Measurements from ENCODE around the gene SERPINA4.

SERPINA4 gene

GRCh38 chr14:94615823-94616570 lies 54.8 kb downstream of the SERPINA4 start:
- DNase-seq (ENCODE audit: extremely low read depth, insufficient read length) = no peak

DNA sequence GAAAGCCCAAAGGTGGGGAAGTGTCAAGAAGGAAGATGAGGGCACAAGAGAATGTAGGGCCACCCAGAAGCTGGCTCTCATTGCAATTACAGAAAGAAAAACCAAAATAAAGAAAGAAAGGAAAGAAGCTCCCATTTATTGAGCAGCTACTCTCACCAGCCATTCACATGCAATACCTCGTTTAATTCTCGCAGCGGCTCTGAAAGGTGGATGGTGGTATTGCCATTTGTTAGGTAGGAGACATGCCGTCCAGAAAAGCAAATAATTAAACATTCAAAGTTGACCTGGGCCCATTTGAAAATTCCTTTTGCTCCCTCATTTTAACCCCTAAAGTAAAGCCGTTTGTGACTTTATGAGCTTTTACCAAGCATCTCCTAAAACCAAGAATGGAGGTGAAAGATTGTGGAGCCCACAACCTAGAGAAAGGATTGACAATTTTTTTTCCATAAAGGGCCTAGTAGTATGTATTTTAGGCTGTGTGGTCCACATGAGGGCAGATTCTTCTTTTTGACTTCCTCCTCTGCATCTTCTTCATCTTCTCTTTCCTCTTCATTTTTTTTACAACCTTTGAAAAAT lies 56.2 kb downstream of the SERPINA4 start:
- no peak for DNase-seq (ENCODE audit: extremely low read depth, insufficient read length)
- no peaks in the 10 kb centered on the region; the same call in none of the 2 replicates for H3K27me3 ChIP-seq (replicated peaks; ENCODE audit: control insufficient read depth, insufficient read depth, low read length)
- no peak overlapping the region for H3K4me3 ChIP-seq (replicated peaks; ENCODE audit: low read depth, low read length)
- H3K36me3 ChIP-seq (ENCODE audit: control insufficient read depth, insufficient read depth, low read length) = no peaks in the 10 kb centered on the region
- TF ChIP-seq, protein P1, sequence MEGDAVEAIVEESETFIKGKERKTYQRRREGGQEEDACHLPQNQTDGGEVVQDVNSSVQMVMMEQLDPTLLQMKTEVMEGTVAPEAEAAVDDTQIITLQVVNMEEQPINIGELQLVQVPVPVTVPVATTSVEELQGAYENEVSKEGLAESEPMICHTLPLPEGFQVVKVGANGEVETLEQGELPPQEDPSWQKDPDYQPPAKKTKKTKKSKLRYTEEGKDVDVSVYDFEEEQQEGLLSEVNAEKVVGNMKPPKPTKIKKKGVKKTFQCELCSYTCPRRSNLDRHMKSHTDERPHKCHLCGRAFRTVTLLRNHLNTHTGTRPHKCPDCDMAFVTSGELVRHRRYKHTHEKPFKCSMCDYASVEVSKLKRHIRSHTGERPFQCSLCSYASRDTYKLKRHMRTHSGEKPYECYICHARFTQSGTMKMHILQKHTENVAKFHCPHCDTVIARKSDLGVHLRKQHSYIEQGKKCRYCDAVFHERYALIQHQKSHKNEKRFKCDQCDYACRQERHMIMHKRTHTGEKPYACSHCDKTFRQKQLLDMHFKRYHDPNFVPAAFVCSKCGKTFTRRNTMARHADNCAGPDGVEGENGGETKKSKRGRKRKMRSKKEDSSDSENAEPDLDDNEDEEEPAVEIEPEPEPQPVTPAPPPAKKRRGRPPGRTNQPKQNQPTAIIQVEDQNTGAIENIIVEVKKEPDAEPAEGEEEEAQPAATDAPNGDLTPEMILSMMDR (IDR thresholded peaks at IDR 0.05; ENCODE audit: insufficient read depth, low read length, poor library complexity, severe bottlenecking) = no peak

More at GRCh38 chr14:94615823-94616570, 54.8 kb downstream of the SERPINA4 start:
- TF ChIP-seq, protein P1 (IDR thresholded peaks at IDR 0.05; ENCODE audit: insufficient read depth, low read length, poor library complexity, severe bottlenecking) = no peak
- Histone ChIP-seq H3K4me3 (replicated peaks; ENCODE audit: low read depth, low read length) (no peak overlapping the region), H3K27me3 (replicated peaks; ENCODE audit: control insufficient read depth, insufficient read depth, low read length) (no peaks in the 10 kb centered on the region; the same call in none of the 2 replicates), H3K36me3 (ENCODE audit: control insufficient read depth, insufficient read depth, low read length) (no peaks in the 10 kb centered on the region)

- TF ChIP-seq, protein P1 (IDR thresholded peaks at IDR 0.05; ENCODE audit: insufficient read depth, low read length, poor library complexity, severe bottlenecking) = no peak
- no peak for DNase-seq (ENCODE audit: extremely low read depth, insufficient read length)
- H3K4me3 ChIP-seq (replicated peaks; ENCODE audit: low read depth, low read length) = no peak overlapping the region
- H3K27me3 ChIP-seq (replicated peaks; ENCODE audit: control insufficient read depth, insufficient read depth, low read length) = no peaks in the 10 kb centered on the region; the same call in none of the 2 replicates
- H3K36me3 ChIP-seq (ENCODE audit: control insufficient read depth, insufficient read depth, low read length) = no peaks in the 10 kb centered on the region
Observed at GRCh38 chr14:94617988-94618822, 57.0 kb downstream of the SERPINA4 start.

DNA sequence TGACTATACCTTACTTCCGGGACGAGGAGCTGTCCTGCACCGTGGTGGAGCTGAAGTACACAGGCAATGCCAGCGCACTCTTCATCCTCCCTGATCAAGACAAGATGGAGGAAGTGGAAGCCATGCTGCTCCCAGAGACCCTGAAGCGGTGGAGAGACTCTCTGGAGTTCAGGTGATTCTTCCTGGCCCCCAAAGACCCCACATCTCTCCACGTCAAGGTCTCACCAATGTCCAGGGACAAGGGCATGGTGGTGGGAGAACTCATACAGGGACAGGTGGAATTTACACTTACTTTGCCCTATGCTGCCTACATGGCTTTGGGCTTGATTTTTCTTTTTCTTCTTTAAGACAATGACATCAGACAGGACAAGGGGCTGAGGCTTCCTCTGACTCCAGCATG lies 58.1 kb downstream of the SERPINA4 start:
- TF ChIP-seq, protein P1 (IDR thresholded peaks at IDR 0.05; ENCODE audit: insufficient read depth, low read length, poor library complexity, severe bottlenecking) = no peak
- H3K27me3 ChIP-seq (replicated peaks; ENCODE audit: control insufficient read depth, insufficient read depth, low read length) = no peaks in the 10 kb centered on the region; the same call in none of the 2 replicates
- no peak for DNase-seq (ENCODE audit: extremely low read depth, insufficient read length)
- no peaks in the 10 kb centered on the region for H3K36me3 ChIP-seq (ENCODE audit: control insufficient read depth, insufficient read depth, low read length)
- no peak overlapping the region for H3K4me3 ChIP-seq (replicated peaks; ENCODE audit: low read depth, low read length)

Measured in GM06990 (cell line).